HL-60/S4 (cell line): ENCODE measurements around the gene ABLIM1.

ENCODE experiments used
- in situ Hi-C: fragments of 300-500 bp; cut with MboI; formaldehyde crosslinking; loops from 2 replicates; pipeline ENCODE4 v1.14.3; 2022; ENCODE audit warnings: low sequenced_read_pairs

Gene ABLIM1

DNA sequence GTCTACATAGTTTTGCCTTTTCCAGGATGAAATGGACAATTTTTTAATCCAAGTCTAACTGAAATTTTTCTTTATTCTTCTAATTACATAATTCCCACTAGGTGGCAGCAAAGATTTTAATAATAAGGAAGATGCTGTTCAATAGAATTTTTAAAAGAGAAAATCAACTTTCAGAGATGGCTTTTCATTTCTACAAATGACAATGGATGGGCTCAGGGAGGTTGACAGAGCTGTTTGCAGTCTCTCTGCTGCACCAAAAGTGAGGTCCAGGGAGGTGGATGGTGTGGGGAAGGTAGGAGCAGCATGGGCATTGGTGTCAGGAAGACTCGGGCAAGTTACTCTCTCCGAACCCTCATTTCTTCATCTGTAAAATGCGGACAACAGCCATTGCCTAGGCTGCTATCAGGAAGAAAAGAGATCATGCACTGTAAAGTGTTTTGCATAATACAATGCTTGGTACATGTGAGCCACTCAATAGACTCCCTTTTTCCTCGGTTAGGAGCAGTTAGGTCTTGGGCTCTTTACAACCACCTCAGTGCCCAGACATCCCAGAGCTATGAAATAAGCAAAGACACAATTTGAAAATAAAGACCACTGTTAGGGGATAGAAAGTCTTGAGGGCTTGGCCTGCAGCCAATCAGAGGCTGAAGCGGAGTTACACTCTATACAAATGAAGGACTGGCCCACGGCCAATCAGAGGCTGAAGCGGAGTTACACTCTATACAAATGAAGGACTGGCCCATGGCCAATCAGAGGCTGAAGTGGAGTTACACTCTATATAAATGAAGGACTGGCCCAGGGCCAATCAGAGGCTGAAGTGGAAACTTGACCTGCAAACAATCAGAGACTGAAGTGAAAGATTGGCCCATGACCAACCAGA, 107.1 kb downstream of the ABLIM1 start:
- in situ Hi-C loops, result no loop called here

DNA sequence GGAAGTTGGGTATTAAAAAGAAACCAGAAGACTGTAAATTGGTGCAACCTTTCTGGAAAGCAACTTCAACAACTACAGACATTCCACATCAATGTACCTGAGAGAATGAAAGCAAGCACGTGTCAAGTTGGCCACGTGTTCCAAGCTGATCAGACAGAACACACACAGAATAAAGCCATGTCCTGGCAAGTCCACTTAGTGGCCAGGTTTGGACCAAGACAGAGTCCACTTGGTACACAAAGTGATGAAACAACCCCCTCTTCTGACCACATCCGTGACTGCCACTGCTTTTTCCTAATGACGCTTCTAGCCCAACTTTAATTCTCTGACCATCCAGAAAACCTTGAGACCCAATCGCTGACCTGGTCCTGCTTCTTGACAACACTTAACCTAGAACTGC, 109.4 kb downstream of the ABLIM1 start:
- in situ Hi-C loops, result loop anchor here (10.0 kb wide), 1 partner anchor 74 kb away; no protein-coding TSS in a partner anchor

DNA sequence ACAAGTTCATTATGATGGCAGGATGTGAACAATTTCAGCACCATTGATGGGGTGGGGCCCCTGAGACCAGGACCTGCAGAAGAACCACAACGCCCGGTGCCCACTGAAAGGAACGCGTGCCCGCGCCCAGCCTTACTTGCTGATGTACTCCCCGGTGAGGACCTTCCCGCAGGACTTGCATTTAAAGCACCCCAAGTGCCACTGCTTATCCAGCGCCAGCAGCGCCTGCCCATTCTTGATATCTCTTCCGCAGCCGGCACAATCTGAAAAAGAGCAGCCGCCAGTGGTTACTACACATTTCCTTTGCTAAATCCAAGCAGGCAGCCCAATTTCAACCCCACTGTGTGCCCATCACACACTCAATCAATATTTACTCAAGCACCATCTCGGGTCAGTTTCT, 110.6 kb downstream of the ABLIM1 start:
- in situ Hi-C loops, result loop anchor here (10.0 kb wide), 1 partner anchor 73 kb away; no protein-coding TSS in a partner anchor

DNA sequence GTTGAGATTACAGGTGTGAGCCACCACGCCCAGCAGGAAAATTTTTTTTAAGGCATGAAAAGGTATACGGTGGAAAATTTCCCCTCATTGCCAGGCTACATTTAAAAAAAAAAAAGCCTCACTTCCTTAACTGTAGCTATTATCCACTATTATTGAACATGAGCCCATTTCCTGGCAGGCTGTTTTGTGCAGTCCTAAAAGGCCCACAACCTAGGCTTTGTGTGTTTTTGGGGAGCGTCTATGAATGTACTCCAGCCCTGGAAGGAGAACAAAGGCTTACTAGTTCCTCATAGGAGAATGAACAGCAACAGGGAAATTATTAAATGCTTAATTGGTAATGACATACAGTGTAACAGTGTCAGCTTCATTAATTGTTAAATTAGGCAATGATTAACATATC, 111.0 kb downstream of the ABLIM1 start:
- in situ Hi-C loops, result loop anchor here (10.0 kb wide), 1 partner anchor 72 kb away; no protein-coding TSS in a partner anchor

DNA sequence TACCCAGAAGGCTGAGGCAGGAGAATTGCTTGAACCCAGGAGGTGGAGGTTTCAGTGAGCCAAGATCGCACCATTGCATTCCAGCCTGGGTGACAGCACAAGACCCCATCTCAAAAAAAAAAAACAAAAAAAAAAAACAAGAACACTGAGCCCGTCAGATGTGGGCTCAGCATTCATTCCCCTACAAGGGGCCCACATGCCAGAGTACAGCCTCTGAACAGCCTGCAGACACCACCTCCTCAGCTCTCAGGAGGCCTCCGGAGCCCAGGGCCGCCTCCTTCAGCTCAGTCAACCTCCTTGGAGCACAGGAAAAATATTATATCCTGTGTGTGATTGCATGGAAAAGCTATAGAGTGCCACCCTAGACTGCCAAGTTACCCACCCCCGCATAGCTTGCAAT, 112.3 kb downstream of the ABLIM1 start:
- in situ Hi-C loops, result loop anchor here (10.0 kb wide), 1 partner anchor 71 kb away; no protein-coding TSS in a partner anchor

DNA sequence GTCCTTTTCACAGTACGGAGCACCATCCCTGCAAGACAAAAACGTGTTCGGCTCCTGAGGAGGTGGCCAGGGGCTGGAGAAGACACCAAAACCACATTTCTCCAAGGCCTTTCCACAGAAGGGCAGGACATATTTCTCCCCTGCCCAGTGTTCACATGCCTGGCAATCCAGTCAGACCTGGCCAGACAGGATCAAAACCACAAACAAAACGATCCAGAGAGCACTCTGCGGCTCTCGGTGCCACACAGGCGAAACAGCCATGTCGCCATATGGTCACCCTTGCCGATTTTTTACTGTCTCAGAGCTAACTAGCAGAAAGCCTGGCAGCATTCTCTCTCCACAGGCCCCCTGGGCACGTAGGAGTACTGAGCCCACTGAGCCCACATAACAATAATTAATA, 113.0 kb downstream of the ABLIM1 start:
- in situ Hi-C loops, result loop anchor here (10.0 kb wide), 1 partner anchor 70 kb away; no protein-coding TSS in a partner anchor

DNA sequence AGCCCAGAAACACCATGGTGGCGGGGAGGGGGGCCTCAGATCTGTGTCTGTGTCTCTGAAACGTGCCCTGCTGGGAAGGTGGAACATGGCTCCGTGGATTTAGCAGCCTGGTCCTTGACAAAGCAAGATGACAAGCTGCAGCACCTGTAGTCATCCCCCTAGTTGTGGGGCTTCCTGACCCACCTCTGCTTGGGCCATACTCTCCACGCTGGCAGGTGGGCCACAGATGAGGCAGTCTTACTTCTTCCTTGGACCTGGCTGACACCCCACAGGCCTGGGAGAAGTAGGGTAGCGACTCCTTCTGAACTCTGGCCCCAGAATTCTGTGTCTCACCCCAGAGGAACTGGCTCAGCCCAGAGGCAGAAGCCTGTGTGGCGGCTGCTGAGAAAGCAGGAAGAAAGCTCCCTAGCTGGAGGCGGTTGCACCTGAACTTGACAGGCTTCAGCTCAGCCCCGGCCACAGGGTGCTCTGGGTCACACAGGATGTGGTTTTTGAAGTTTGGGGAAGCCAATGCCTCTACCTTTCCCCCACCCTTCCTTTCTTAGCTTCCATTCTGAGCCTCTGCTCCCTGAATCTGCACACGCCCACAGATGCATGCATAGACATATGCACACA, 113.9 kb downstream of the ABLIM1 start:
- in situ Hi-C loops, result loop anchor here (10.0 kb wide), 1 partner anchor 69 kb away; no protein-coding TSS in a partner anchor

DNA sequence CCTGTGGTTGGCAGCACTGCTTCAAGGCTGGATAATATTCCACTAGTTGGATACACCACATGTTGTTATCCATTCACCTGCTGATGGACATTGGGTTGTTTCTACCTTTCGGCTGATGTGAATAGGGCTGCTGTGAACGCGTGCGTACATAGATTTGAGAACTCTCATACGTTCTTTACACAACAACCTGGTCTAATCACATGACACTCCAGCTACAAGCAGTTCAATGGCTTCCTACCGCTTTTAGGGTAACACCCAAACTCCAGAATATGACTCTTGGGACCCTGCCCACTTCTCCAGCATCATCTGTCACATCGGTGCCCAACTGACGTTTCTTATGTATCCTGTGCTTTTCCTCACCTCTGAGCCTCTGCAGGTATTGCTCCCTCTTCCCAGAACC, 114.6 kb downstream of the ABLIM1 start:
- in situ Hi-C loops, result loop anchor here (10.0 kb wide), 1 partner anchor 69 kb away; no protein-coding TSS in a partner anchor

DNA sequence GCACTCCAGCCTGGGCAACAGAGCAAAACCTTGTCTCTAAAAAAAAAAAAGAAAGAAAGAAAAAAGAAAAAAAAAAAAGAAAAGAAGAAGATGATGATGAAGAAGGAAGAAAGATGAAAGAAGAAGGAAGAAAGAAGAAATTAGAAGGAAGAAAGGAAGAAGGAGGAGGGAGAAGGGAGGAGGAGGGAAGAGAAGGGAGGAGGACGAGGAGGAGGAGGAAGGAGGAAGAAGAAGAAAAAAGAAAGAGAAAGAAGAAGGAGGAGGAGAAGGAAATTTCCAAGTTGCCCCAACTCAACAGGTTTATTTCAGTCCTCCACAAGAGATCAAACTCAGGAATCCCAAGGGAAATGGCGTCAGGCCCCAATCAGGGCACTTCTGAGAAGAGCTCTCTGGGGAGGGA, 115.7 kb downstream of the ABLIM1 start:
- in situ Hi-C loops, result loop anchor here (10.0 kb wide), 1 partner anchor 68 kb away; no protein-coding TSS in a partner anchor

DNA sequence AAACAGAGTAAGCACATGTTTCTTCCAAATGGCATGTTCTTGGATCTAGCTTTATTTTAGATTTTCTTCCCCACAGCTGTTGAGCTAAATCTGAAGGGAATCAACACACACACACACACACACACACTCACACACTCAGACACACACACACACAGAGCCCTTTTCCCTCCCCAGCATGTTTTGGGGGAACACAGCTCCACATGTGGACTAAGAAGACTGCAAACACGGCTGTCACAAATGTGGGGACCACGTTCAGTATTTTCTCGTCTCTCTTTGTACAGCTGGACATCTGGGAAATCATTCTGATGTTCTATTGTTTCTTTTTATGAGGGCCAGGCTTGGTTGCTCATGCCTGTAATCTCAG, 116.3 kb downstream of the ABLIM1 start:
- in situ Hi-C loops, result loop anchor here (10.0 kb wide), 1 partner anchor 67 kb away; no protein-coding TSS in a partner anchor

DNA sequence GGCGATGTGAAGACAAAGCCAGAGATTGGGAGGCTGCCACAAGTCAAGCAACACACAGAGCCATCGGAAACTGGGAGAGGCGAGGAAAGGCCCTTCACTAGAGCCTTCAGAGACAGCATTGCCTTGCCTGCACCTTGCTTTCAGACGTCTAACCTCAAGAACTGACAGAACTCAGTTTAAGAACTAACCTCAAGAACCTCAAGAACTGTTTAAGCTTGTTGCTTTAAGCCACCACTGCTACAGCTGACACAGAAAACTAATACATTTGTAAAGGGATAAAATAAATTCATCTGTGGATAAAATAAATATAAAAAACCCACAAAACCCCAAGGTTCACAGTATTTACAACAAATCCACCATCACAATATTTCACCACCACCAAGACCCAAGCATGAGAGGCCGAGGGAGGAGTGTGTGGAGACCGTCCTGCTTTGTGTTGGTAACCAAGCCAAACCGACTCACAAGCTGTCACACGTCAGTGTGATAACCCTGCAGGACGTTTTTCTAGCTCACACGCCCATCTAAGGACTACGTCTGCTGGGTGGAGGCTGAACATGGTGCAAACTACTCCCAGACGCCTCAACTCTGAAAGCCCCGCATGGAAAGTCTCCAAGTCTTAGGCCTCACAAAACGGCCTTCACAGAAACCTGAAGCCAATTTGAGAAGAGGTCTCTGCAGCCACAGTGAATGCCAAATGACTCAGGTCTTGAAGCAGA, 116.8 kb downstream of the ABLIM1 start:
- in situ Hi-C loops, result loop anchor here (10.0 kb wide), 1 partner anchor 66 kb away; no protein-coding TSS in a partner anchor

DNA sequence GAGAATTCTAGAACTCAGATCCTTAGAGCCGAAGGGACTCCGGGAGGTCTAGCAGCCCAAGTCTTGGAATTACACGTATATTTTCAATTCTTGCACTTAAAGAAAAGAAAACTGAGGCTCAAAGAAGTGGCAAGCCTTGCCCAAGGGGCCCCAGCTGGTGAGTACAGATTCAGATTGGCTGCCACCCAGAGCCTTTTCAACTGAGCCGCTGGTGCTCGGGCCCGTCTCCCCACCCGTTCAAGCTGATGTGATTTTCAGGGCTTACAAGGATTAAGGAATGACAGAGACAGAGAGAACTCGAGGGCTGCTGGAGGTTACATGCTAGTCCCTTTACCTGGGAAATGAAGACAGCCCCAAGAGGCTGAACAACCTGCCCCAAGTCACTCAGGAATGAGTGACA, 117.8 kb downstream of the ABLIM1 start:
- in situ Hi-C loops, result loop anchor here (10.0 kb wide), 1 partner anchor 65 kb away; no protein-coding TSS in a partner anchor

DNA sequence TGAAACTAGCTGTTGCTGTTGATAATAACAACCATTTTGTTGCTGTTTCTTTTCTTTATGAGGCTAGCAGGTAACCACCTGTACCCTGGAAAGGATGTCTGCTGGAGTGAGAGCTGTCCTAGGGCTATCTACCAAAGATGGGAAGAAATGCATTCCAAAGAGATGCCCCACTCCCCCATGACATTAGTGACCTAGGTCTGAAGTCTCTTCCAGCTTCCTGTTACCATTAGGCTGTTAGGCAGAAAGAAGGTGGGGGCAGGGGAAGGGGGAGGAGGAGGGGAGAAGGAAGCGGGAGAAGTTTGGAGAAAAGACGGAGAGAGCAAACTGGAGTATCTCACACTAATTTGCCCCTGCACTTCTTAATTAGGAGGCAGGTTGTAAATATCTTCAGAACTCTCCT, 118.5 kb downstream of the ABLIM1 start:
- in situ Hi-C loops, result loop anchor here (10.0 kb wide), 1 partner anchor 65 kb away; no protein-coding TSS in a partner anchor

DNA sequence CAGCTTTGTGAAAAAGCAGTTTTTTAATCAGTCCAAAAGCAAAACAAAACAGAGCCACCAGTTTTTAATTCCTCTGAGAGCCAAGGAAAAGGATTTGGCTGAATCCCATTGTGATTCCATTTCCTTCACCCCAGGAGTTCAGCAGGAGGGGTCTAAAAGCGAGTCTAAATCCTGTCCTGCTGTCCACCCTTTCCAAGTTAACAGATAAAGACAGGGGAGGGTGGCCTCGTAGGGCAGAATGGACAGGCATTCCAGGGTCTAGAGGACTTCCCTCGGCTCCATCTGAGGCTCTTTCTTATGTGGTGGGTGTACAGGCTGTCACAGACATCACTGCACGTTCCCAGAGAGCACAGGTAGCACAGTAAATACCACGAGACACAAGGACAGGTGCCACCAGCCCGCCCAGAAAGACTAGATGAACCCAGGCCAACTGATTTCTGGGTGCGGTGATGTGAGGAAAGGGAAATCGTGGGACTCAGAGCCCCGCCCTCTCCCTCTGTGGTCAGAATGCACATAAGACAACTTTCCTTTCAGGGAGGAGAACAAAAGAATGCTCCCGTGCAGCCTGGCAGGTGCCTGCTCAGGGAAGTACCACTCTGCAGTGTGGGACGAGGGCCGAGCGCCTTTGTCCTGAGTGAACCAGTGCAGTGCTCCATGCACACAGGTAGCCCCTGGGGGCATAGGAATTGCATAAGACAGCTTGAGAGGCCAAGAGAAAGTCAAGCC, 119.7 kb downstream of the ABLIM1 start:
- in situ Hi-C loops, result no loop called here

DNA sequence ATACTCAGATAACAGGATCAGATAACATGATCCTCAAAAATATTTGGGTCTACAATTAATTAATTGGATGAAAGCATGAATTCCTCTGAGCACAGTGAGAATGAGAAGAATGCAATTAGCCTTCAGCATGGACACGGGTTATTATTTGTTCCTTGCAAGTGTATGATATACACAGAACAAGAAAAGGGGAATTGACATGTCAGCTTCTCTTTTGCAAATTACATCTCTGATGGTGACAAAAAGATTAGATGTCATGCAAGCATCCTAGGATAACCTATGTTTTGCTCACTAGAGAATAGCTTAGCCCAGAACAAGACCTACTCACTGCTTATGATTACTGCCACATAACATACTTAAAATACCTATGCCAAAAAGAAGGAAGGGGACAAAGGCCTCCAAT, 120.3 kb downstream of the ABLIM1 start:
- in situ Hi-C loops, result no loop called here

DNA sequence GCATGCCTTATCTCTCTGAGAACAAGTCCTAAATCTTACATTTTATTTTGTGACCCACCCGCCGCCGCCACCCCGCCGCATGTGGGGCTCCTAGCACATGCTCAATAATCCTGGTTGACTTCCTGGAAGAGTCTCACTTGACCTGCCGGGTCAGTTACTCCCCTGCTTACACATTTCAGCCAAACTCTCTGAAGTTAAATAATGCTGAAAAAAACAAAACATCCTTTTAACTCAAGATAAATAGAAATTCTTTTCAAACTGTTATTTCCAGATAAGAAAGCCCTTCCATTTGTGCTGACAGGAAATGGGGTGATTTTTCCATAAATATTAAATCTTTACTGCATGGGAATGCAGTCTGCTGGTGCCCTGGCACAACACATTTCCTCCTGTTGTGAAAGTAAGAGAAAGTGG, 123.5 kb downstream of the ABLIM1 start:
- in situ Hi-C loops, result no loop called here

DNA sequence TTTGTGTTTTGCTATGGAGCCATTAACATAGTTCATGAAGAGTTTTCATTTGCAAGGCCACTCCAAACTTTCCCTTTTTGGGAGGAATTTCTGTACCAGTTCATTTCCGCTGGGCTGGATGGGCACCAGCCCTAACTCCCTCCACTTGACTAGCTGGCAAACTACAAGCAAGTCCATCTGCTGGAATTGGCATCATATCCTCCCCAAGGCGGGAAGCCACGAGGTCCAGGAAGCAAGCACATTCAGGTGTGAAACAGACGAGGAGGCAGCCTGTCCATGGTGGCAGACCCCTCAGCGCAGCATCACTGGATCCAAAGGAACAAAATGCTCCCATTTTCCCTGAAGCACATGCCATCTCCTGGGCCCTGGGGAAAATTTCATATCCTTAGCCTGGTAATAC, 125.8 kb downstream of the ABLIM1 start:
- in situ Hi-C loops, result no loop called here

DNA sequence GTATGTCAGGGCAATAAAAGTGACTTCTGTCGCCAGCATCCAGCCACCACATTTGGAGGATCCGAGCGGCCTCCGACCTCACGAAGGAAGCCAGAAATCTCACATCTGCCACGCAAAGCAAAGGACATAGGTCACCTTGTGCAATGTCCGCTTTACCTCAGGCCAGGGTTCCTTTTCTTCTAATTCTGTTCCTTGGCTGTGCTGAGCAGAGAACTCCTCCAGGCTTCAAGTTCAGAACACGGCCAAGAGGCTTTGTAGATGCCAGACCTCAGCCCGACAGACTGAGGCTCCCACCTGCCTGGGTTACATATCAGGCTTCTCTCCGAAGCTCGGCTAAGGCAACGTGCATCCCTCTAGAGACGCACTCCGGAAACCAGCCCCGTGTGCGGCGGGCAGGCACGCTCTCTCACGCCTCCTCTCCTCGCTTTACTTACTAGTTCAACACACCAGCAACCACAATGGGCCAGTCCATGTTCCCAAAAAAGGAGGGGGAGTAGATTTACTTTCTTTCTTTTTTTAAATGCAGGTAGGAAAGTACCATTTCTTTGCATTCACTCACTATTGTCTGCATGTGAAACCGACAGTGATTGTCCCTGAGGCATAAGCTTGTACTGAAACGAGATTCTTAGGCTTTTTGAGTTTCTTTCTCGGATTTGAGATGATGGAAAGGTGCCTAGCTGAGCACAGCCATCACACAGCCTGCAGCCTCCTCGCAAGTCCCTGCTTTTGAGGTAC, 131.4 kb downstream of the ABLIM1 start:
- in situ Hi-C loops, result no loop called here

DNA sequence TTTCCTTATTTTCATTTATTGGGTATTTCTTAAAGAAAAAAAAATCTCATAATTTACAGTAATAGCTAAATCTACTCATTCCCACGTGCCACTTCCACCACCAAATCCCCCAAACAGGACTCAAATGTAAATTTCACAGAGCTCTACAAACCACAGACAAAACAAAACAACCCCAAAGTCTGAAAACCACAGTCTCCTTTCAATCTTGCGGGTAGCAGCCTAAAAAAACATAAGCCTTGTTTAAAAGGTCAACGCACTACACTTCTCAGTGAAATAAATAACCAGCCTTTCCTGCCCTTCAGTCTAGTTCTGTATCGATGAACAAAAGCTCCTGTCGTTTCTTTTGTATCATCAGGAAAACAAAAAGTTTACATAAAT, 132.0 kb downstream of the ABLIM1 start:
- in situ Hi-C loops, result no loop called here
